Activated naive CD4-positive, alpha-beta T cell treated with Interleukin-2 at 50 U/mL for 16 hours (primary cell): Measurements from ENCODE around the gene TLE5.
"Not testable (repeated sequence)": the region's sequence is repeated elsewhere in the genome, so short reads cannot be mapped to it uniquely, and the experiment has no call there.

ENCODE experiments used
- DNase-seq: peaks from one replicate; pipeline ENCODE4 v3.0.0-alpha.2; 2020

TLE5 gene

GRCh38 chr19:3020321-3020960 lies 41.9 kb downstream of the TLE5 start:
- no peak for DNase-seq

DNA sequence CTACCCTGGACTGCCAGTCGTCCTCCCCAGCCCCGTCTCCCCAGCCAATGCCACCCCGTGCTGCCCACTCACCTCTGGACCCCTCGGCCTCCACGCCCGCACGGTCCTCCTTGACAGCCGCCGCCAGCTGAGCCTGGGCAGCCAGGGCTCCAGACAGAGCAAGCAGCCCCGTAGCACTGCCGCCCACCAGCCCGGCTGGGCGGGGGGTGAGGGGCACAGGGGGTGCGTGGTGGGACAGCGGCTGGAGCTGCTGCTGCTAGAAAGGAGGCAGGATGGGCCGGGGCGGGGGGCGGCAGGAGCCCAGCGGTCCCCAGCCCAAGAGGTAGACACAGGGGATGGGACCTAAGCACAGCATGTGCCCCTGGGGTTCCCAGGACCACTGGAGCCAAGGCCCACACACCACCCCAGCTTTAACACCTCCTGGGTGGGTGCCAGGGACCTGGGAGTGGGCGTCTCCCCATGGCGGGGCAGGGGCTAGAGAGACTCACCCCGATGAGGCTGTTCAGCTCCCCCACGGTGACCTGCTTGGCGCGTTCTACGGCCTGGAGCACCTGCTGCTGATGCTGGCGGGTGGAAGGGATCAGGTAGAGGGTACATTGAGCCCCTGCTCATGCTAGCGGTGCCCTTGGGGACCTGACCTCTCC lies 43.0 kb downstream of the TLE5 start:
- DNase-seq, result no peak

DNA sequence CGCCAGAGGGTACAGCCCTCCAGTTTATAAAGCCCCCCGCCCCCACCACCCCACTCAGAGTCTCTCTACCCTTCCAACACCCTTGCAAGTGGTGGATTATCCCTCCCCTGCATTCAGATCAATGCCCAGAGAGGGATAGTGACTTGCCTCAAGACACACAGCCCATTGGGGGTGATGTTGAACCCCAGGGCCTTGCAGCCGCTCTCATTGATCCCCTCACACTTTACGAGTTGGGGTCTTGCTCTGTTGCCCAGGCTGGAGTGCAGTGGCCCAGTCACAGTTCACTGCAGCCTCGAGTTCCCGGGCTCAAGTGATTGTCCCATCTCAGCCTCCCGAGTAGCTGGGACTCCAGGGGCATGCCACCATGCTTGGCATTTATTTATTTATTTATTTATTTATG lies 44.4 kb downstream of the TLE5 start:
- DNase-seq, result no peak

DNA sequence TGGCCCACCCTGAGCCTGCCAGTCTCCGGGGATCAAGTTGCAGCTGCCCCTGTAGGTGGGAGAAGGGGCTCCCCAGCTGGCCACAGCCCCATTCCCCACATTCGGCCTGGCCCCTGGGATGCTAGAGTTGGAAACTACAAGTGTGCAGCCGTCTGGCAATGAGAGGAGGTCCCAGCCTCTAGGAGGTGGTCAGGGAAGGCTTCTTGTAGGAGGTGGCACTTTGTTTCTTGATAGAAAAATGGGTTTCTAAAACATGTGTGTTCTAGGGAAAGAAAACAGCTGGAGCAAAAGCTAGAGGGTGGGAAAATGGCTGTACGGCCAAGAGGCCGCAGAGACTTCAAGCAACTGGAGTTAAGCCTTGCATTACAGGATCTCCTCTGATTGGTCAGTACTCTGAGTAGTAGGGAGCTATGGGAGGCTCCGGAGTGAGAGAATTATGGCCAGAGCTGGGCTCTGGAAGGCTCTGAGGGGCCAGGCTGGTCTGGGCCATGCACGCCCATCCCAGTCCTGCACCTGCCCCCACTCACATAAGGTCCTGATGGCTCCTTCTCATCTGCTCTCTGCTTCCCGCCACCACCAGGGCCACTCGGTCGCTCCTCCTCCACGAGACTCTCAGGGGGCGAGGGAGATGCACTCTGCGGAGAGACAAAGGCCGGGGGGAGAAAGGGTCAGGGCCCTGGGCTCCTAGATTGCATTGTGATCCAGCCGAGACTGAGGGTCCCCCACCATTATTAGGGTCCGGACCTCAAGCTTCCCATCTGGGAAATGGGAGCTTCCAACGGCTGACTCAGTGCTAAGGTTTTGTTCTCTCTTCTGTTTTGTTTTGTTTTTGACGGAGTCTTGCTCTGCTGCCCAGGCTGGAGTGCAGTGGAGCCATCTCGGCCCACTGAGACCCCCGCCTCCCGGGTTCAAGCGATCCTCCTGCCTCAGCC lies 46.9 kb downstream of the TLE5 start:
- no peak for DNase-seq

DNA sequence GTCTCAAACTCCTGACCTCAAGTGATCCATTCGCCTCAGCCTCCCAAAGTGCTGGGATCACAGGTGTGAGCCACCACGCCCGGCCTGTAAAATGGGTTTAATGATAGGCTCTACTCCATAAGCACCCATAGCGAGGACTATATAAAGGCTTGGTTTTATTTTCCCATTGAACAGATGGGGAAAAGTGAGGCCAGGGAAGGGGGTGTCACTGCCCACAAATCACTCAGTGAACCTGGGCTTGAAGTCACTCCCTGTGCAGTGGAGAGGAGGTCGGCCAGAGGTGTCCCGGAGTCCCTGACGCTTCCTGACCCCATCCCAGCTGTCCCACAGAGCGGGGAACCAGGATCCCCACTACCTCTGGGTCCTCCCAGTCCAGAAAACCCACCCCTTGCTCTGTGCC lies 48.2 kb downstream of the TLE5 start:
- DNase-seq, result no peak

GRCh38 chr19:3013263-3013725 lies 49.0 kb downstream of the TLE5 start:
- DNase-seq, result no peak

GRCh38 chr19:3012621-3013262 lies 49.6 kb downstream of the TLE5 start:
- no peak for DNase-seq

DNA sequence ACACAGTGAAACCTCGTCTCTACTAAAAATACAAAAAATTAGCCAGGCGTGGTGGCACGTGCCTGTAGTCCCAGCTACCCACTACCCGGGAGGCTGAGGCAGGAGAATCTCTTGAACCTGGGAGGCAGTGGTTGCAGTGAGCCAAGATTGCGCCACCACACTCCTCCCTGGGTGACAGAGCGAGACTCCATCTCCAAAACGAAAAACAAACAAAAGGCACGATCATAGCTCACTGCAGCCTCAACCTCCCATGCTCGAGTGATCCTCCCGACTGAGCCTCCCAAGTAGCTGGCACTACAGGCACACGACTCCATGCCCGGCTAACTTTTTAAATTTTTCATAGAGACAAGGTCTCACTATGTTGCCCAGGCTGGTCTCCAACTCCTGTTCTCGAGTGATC lies 50.2 kb downstream of the TLE5 start:
- not testable (repeated sequence) for DNase-seq

DNA sequence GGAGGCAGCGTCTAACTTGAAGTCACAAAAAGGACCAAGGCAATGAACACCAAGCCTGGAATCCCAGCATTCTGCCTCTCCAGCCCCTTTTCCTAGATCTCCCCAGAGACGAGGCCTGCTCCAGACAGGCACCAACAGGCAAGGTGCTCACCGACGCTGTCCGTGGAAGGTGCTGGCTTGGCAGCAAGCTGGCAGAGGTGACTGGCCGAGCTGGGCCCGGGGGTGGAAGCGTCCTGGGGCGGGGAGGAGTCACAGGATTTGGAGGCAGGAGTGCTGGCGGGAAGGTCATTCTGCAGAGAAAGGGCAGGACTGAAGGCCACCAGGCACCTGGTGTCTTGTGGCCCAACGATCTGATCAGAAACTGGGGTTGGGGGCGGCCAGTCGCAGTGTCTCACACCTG lies 51.4 kb downstream of the TLE5 start:
- DNase-seq, result no peak

DNA sequence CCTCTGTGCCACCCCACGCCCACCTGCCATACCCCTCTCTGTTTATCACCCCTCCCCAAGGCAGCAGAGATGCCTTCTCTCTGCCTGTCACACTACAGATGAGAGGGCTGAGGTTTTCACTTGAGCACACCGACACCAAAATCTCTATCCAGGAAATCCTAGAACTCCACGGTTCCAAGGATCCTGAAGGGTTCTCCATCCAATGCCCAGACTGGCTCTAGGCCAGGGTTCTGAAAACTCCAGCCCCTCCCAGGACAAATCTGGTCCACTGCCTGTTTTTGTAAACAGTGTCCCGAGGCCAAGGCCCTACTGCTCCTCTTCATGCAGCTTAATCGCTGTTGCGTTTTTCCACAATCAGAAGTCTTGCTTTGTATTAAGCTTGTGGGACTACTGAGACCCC lies 53.3 kb downstream of the TLE5 start:
- DNase-seq, result no peak

DNA sequence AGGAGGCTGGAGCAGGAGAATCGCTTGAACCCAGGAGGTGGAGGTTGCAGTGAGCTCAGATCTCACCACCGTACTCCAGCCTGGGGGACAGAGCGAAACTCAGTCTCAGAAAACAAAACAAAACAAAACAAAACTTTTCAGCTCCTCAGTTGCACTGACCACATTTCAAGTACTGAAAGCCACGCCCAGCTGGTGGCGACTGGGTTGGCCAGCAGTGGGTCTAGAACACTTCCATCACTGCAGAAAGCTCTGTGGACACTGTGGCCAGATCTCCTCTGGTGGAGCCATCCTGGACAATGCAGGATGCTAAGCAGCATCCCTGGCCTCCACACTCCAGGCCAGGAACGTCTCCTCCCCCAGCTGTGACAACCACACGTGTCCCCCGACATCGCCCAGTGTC lies 54.3 kb downstream of the TLE5 start:
- no peak for DNase-seq

DNA sequence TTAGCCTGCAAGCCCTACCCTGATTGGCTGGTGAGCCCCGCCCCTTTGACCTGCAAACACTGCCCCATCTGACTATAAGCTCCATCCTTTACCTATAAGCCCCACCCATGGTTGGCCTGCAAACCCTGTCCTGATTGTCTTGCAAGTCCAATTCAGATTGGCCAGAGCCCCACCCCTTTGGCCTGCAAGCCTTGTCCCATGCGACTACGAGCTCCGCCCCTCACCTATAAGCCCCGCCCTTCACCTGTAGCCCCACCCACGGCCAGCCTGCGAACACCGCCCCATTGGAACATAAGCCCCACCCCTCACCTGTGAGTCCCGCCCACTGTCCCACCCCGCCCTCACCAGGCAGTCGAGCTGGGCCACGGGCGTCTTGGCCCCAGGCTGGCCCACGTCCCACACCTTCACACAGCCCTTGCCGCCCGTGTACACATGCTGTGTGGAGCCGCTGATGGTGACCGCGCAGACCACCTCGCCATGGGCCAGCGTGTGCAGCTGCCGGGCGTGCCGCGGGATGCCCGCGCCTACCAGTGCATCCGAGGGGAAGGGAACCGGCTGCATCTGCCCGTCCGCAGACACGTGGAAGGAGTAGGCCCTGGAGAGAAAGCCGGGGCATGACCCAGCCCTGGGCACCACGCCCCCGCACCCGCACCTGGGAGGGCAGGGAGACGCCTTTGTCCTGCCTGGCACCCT lies 56.1 kb downstream of the TLE5 start:
- DNase-seq, result peak; percentile 7

DNA sequence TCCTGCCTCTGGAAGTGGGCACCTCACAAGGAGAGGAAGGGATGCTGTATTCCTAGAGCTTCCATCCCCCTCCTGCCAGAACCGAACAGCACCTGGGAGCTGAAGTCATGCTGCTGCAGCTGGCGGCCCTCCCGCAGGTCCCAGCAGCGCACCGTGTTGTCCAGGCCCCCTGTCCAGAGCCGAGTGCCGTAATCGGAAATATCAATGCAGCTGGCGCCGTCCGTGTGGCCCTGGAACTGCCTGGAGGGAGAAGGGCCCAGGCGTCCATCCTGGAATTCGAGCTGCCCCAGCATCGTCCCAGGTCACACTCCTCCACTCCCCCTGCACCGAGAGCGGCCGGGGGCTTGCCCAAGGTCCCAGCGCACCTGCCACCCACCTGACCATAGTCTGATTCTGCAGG lies 57.0 kb downstream of the TLE5 start:
- DNase-seq, result no peak

DNA sequence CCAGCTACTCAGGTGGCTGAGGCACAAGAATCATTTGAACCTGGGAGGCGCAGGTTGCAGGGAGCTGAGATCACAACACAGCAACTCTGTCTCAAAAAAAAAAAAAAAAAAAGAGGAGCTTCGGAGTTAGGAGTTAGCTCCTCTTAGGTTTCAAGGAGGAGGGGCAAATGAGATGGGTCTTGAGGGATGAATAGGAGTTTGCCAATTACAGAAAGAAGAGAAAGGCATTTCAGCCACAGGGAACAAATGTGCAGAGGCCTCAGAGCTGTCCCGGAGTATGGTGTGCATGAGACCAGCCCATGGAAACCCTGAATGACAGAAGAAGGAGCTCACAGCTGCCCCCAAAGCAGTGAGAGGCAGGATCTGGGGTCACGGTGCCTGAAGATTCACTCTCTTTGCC lies 57.8 kb downstream of the TLE5 start:
- DNase-seq, result no peak

- DNase-seq, result no peak
Measured at GRCh38 chr19:3003046-3003445, 59.2 kb downstream of the TLE5 start.
